Fibroblast of mammary gland (primary cell): ENCODE results near the gene RNF214.

Experiments used
- DNase-seq: peaks from one replicate; pipeline ENCODE4 v3.0.0-alpha.2; 2010; ENCODE audit warnings: low read depth
- H3K4me3 ChIP-seq: 2 replicates; pipeline ENCODE4 v1.5.1; 2011; ENCODE audit warnings: low read depth, mild to moderate bottlenecking, low read length, moderate library complexity; ENCODE audit not compliant: control insufficient read depth
- CTCF ChIP-seq: conservative IDR thresholded peaks from 2 replicates; pipeline ENCODE4 v1.5.1; 2011; ENCODE audit warnings: low read depth, low read length, inconsistent platforms; ENCODE audit not compliant: control insufficient read depth, insufficient read depth

The RNF214 gene

GRCh38 chr11:117281159-117281558 lies 48.7 kb downstream of the RNF214 start:
- no peak for TF ChIP-seq CTCF
- H3K4me3 ChIP-seq = no peak overlapping the region
- peak; percentile 99 for DNase-seq

GRCh38 chr11:117281869-117282268 lies 49.4 kb downstream of the RNF214 start:
- no peak overlapping the region for H3K4me3 ChIP-seq

GRCh38 chr11:117282956-117283355 lies 50.5 kb downstream of the RNF214 start:
- TF ChIP-seq CTCF = no peak
- DNase-seq = no peak
- H3K4me3 ChIP-seq = no peak overlapping the region

More at GRCh38 chr11:117281869-117282268, 49.4 kb downstream of the RNF214 start:
- DNase-seq = no peak
- TF ChIP-seq CTCF = no peak

- no peak for DNase-seq
- no peak overlapping the region for H3K4me3 ChIP-seq
- no peak for TF ChIP-seq CTCF
These were observed 51.6 kb downstream of the RNF214 start for GRCh38 chr11:117284053-117284452.

- TF ChIP-seq CTCF = no peak
- no peak overlapping the region for H3K4me3 ChIP-seq
- no peak for DNase-seq
These were observed 54.1 kb downstream of the RNF214 start for GRCh38 chr11:117286588-117286987.

- no peak for DNase-seq
- no peak for TF ChIP-seq CTCF
- H3K4me3 ChIP-seq = no peak overlapping the region
These were observed 55.2 kb downstream of the RNF214 start for GRCh38 chr11:117287668-117288067.

GRCh38 chr11:117289795-117290194 lies 57.3 kb downstream of the RNF214 start:
- TF ChIP-seq CTCF = no peak
- no peak for DNase-seq
- H3K4me3 ChIP-seq = no peak overlapping the region
